ENCODE data around the gene RAB36.
A peak's percentile ranks its signal among the peaks of the same experiment; 100 is the strongest.

RAB36 gene

DNA sequence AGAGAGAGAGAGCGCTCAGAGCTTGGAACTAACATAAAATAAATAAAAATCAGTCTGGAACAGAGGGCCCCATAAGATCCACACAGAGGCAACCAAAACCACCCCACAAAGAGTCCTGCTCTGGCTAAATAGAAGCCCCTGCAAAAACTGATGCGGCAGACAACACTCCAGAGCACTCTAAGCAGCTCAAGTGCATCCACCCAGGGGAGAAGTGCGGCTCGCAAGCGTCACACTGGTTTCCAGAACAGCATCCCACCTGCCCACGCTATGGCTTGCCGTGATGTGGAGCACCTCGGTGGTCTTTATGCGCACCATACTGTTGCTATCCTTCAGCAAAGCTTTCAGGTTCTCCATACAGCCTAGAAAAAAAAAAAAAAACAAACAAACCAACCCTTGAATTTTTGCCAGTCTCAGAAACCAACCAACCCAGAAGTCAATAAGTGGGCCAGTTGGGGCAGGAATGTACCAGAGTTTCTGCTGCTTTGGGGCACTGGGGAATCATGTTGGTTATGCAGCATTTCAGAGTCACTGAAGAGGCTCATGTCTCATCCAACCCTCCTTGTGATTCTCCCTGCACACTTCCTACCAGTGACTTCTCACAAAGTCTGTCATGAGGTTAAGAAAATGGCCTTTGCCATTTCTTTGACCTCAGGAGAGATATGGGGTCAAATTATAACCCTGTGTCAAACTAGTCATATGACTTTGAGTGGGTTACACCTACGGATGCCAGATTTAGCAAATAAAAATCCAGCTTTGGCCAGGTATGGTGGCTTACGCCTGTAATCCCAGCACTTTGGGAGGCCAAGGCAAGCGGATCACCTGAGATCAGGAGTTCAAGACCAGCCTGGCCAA, 6.5 kb upstream of the RAB36 start:
- DNase-seq, result no peak
- no peaks in the 10 kb centered on the region for H3K9me3 ChIP-seq (ENCODE audit: control extremely low read depth in 1 of 5, control insufficient read depth in 4 of 5, insufficient read depth in 2 of 5, low read depth in 1 of 5, low read length in 4 of 5)
- ChIA-PET POLR2A (no interaction called here), CTCF (interaction anchor here (0.7 to 22.0 kb wide), 7 partner anchors 11 to 350 kb away, joined by 3 to 470 read pairs (median 4); no protein-coding TSS in a partner anchor)
- peak overlapping the region in 1 of 7 experiments; percentile 11 for H3K4me3 ChIP-seq (ENCODE audit: control insufficient read depth in 1 of 7, extremely low read depth in 1 of 7, insufficient read depth in 4 of 7, low read depth in 2 of 7, low read length in 6 of 7)
- no peaks in the 10 kb centered on the region for H3K27me3 ChIP-seq (replicated peaks in 2 of 5; ENCODE audit: control insufficient read depth in 4 of 5, insufficient read depth in 5 of 5, low read length in 4 of 5)
- peak overlapping the region in 1 of 2 experiments; percentile 46 for H3K27ac ChIP-seq (ENCODE audit: insufficient read depth in 1 of 2, low read depth in 1 of 2, low read length in 2 of 2, poor library complexity in 1 of 2, severe bottlenecking in 2 of 2)
- WGBS (ENCODE audit: insufficient coverage), result 100% methylated on average over 5 of the region's 12 CpGs
- H3K4me1 ChIP-seq (ENCODE audit: control extremely low read depth in 1 of 4, control insufficient read depth in 4 of 4, insufficient read depth in 4 of 4, low read length in 3 of 4), result peaks cover 5 to 57% (median 40%) of the 10 kb centered on the region in 4 experiments
- H3K36me3 ChIP-seq (ENCODE audit: control insufficient read depth in 4 of 4, insufficient read depth in 4 of 4, low read length in 3 of 4), result no peaks in the 10 kb centered on the region

DNA sequence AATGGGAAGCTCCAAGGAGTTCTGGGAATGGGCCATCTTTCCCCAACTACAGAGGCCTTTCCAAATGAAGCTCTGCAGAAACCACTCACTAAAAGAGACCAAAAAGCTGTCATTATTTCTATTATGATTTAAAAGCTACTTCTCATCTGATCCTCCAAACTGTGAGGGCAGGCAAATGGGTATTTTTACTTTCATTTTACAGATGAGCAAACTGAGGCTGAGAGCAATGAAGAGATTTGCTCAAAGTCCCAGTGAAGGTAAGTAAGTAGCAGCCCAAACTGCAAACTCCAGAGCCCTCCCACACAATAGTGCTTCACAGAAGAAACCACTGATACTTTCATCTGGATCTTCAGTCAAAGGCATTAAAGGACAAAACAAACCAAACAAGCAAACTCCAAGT, 4.9 kb upstream of the RAB36 start:
- ChIA-PET POLR2A (no interaction called here), CTCF (interaction anchor here (1.1 to 1.5 kb wide), 3 partner anchors 9 to 179 kb away, joined by 4 to 5 read pairs (median 5); no protein-coding TSS in a partner anchor)
- Histone ChIP-seq H3K9me3 (ENCODE audit: control extremely low read depth in 1 of 5, control insufficient read depth in 4 of 5, insufficient read depth in 2 of 5, low read depth in 1 of 5, low read length in 4 of 5) (no peaks in the 10 kb centered on the region), H3K4me3 (ENCODE audit: control insufficient read depth in 1 of 7, extremely low read depth in 1 of 7, insufficient read depth in 4 of 7, low read depth in 2 of 7, low read length in 6 of 7) (no peak overlapping the region), H3K27me3 (replicated peaks in 2 of 5; ENCODE audit: control insufficient read depth in 4 of 5, insufficient read depth in 5 of 5, low read length in 4 of 5) (no peaks in the 10 kb centered on the region), H3K36me3 (ENCODE audit: control insufficient read depth in 4 of 4, insufficient read depth in 4 of 4, low read length in 3 of 4) (no peaks in the 10 kb centered on the region), H3K27ac (ENCODE audit: insufficient read depth in 1 of 2, low read depth in 1 of 2, low read length in 2 of 2, poor library complexity in 1 of 2, severe bottlenecking in 2 of 2) (no peak overlapping the region), H3K4me1 (ENCODE audit: control extremely low read depth in 1 of 4, control insufficient read depth in 4 of 4, insufficient read depth in 4 of 4, low read length in 3 of 4) (peaks cover 9 to 57% (median 49%) of the 10 kb centered on the region in 4 experiments)
- no peak for DNase-seq

- 81% methylated on average over 6 of the region's 9 CpGs for WGBS (ENCODE audit: insufficient coverage)
- H3K36me3 ChIP-seq (ENCODE audit: control insufficient read depth in 4 of 4, insufficient read depth in 4 of 4, low read length in 3 of 4), result no peaks in the 10 kb centered on the region
- CTCF ChIA-PET, result interaction anchor here (0.8 to 1.6 kb wide), 2 partner anchors 11 to 188 kb away, joined by 3 to 6 read pairs; no protein-coding TSS in a partner anchor
- no peak overlapping the region for H3K27ac ChIP-seq (ENCODE audit: insufficient read depth in 1 of 2, low read depth in 1 of 2, low read length in 2 of 2, poor library complexity in 1 of 2, severe bottlenecking in 2 of 2)
- POLR2A ChIA-PET, result no interaction called here
- peak overlapping the region in 1 of 7 experiments; percentile 67 for H3K4me3 ChIP-seq (ENCODE audit: control insufficient read depth in 1 of 7, extremely low read depth in 1 of 7, insufficient read depth in 4 of 7, low read depth in 2 of 7, low read length in 6 of 7)
- H3K4me1 ChIP-seq (ENCODE audit: control extremely low read depth in 1 of 4, control insufficient read depth in 4 of 4, insufficient read depth in 4 of 4, low read length in 3 of 4), result peaks cover 9 to 44% (median 40%) of the 10 kb centered on the region in 4 experiments
- no peaks in the 10 kb centered on the region for H3K9me3 ChIP-seq (ENCODE audit: control extremely low read depth in 1 of 5, control insufficient read depth in 4 of 5, insufficient read depth in 2 of 5, low read depth in 1 of 5, low read length in 4 of 5)
- no peak for DNase-seq
- H3K27me3 ChIP-seq (replicated peaks in 2 of 5; ENCODE audit: control insufficient read depth in 4 of 5, insufficient read depth in 5 of 5, low read length in 4 of 5), result peaks cover 0 to 2% (median 0%) of the 10 kb centered on the region in 5 experiments
Observed at GRCh38 chr22:23142546-23143105, 2.7 kb upstream of the RAB36 start.

GRCh38 chr22:23143119-23143518, 2.2 kb upstream of the RAB36 start:
- Histone ChIP-seq H3K27me3 (replicated peaks in 2 of 5; ENCODE audit: control insufficient read depth in 4 of 5, insufficient read depth in 5 of 5, low read length in 4 of 5) (peaks cover 0 to 2% (median 0%) of the 10 kb centered on the region in 5 experiments), H3K4me1 (ENCODE audit: control extremely low read depth in 1 of 4, control insufficient read depth in 4 of 4, insufficient read depth in 4 of 4, low read length in 3 of 4) (peaks cover 9 to 39% (median 35%) of the 10 kb centered on the region in 4 experiments), H3K9me3 (ENCODE audit: control extremely low read depth in 1 of 5, control insufficient read depth in 4 of 5, insufficient read depth in 2 of 5, low read depth in 1 of 5, low read length in 4 of 5) (no peaks in the 10 kb centered on the region), H3K36me3 (ENCODE audit: control insufficient read depth in 4 of 4, insufficient read depth in 4 of 4, low read length in 3 of 4) (no peaks in the 10 kb centered on the region), H3K27ac (ENCODE audit: insufficient read depth in 1 of 2, low read depth in 1 of 2, low read length in 2 of 2, poor library complexity in 1 of 2, severe bottlenecking in 2 of 2) (no peak overlapping the region), H3K4me3 (ENCODE audit: control insufficient read depth in 1 of 7, extremely low read depth in 1 of 7, insufficient read depth in 4 of 7, low read depth in 2 of 7, low read length in 6 of 7) (no peak overlapping the region)
- ChIA-PET POLR2A (no interaction called here), CTCF (interaction anchor here (2.3 to 2.4 kb wide), 2 partner anchors 9 to 33 kb away, joined by 7 to 8 read pairs; no protein-coding TSS in a partner anchor)
- no CpG with 5 or more reads among the region's 1 CpG for WGBS (ENCODE audit: insufficient coverage)
- DNase-seq, result no peak

DNA sequence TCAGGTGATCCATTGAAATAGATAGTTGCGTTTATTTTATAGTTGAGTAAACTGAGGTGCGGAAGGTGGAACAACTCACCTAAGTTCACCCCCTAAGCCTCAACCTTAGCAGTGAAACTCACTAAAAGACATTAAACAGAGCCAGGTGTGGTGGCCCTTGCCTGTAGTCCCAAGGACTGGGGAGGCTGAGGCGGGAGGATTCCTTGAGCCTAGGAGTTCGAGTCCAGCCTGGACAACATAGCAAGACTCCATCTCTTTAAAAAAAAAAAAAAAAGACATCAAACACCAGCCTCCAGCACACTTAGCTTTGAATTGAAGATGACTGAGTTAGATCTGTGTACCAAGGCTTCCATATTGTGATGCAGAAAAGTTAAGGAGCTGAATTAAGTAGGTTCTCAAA, 845 bp upstream of the RAB36 start:
- peaks cover 0 to 2% (median 0%) of the 10 kb centered on the region in 5 experiments for H3K27me3 ChIP-seq (replicated peaks in 2 of 5; ENCODE audit: control insufficient read depth in 4 of 5, insufficient read depth in 5 of 5, low read length in 4 of 5)
- H3K4me3 ChIP-seq (ENCODE audit: control insufficient read depth in 1 of 7, extremely low read depth in 1 of 7, insufficient read depth in 4 of 7, low read depth in 2 of 7, low read length in 6 of 7), result peak overlapping the region in 4 of 7 experiments; percentile 20 to 68 (median 56)
- CTCF ChIA-PET, result interaction anchor here (0.7 to 2.8 kb wide), 8 partner anchors 9 to 186 kb away, joined by 3 to 17 read pairs (median 6); no protein-coding TSS in a partner anchor
- H3K36me3 ChIP-seq (ENCODE audit: control insufficient read depth in 4 of 4, insufficient read depth in 4 of 4, low read length in 3 of 4), result no peaks in the 10 kb centered on the region
- DNase-seq, result no peak
- no peaks in the 10 kb centered on the region for H3K9me3 ChIP-seq (ENCODE audit: control extremely low read depth in 1 of 5, control insufficient read depth in 4 of 5, insufficient read depth in 2 of 5, low read depth in 1 of 5, low read length in 4 of 5)
- H3K4me1 ChIP-seq (ENCODE audit: control extremely low read depth in 1 of 4, control insufficient read depth in 4 of 4, insufficient read depth in 4 of 4, low read length in 3 of 4), result peaks cover 4 to 28% (median 23%) of the 10 kb centered on the region in 4 experiments
- no CpG with 5 or more reads among the region's 4 CpGs for WGBS (ENCODE audit: insufficient coverage)
- H3K27ac ChIP-seq (ENCODE audit: insufficient read depth in 1 of 2, low read depth in 1 of 2, low read length in 2 of 2, poor library complexity in 1 of 2, severe bottlenecking in 2 of 2), result no peak overlapping the region
- POLR2A ChIA-PET, result interaction anchor here (0.6 kb wide), 1 partner anchor 13 kb away, joined by 4 read pairs; no protein-coding TSS in a partner anchor

DNA sequence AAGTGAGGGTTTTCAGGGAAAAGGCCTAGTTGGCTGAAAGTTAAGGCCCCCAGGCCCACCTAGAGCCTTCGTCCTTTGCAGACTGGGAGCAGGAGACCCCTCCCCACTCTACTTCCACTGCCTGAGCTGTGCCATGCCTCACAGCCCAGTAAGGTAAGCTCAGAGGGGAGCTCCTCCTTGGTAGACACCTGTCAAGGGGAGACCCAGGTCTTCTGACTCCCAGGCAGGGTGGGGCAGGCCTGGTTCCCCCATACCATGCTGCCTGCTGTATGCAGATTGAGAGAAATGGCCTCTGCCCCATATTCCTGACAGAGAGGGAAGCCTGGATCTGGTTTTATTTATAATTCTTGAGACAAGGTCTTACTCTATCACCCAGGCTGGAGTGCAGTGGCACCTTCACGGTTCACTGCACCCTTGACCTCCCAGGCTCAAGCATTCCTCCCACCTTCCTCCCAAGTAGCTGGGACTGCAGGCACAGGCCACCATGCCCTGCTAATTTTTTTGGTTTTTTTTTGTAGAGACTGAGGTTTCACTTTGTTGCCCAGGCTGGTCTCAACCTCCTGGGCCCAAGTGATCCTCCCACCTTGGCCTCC, 697 bp downstream of the RAB36 start:
- POLR2A ChIA-PET, result interaction anchor here (0.7 kb wide), 1 partner anchor 96 kb away, joined by 3 read pairs; no protein-coding TSS in a partner anchor
- 96% methylated on average over 2 of the region's 2 CpGs for WGBS (ENCODE audit: insufficient coverage)
- H3K9me3 ChIP-seq (ENCODE audit: control extremely low read depth in 1 of 5, control insufficient read depth in 4 of 5, insufficient read depth in 2 of 5, low read depth in 1 of 5, low read length in 4 of 5), result no peaks in the 10 kb centered on the region
- H3K27me3 ChIP-seq (replicated peaks in 2 of 5; ENCODE audit: control insufficient read depth in 4 of 5, insufficient read depth in 5 of 5, low read length in 4 of 5), result peaks cover 0 to 2% (median 0%) of the 10 kb centered on the region in 5 experiments
- peaks cover 4 to 28% (median 23%) of the 10 kb centered on the region in 4 experiments for H3K4me1 ChIP-seq (ENCODE audit: control extremely low read depth in 1 of 4, control insufficient read depth in 4 of 4, insufficient read depth in 4 of 4, low read length in 3 of 4)
- CTCF ChIA-PET, result interaction anchor here (1.5 to 2.8 kb wide), 3 partner anchors 11 to 188 kb away, joined by 4 to 17 read pairs (median 4); no protein-coding TSS in a partner anchor
- H3K36me3 ChIP-seq (ENCODE audit: control insufficient read depth in 4 of 4, insufficient read depth in 4 of 4, low read length in 3 of 4), result no peaks in the 10 kb centered on the region
- DNase-seq, result no peak
- H3K27ac ChIP-seq (ENCODE audit: insufficient read depth in 1 of 2, low read depth in 1 of 2, low read length in 2 of 2, poor library complexity in 1 of 2, severe bottlenecking in 2 of 2), result no peak overlapping the region
- peak overlapping the region in 3 of 7 experiments; percentile 49 to 68 (median 57) for H3K4me3 ChIP-seq (ENCODE audit: control insufficient read depth in 1 of 7, extremely low read depth in 1 of 7, insufficient read depth in 4 of 7, low read depth in 2 of 7, low read length in 6 of 7)
